Adrenal gland (tissue), 12 donors: ENCODE data around the gene LAMC3. TPM values are rescaled to one million over a fixed set of nuclear protein-coding genes. Genes with fewer than 3 reads are reported as not detected.

ENCODE experiments used
- DNase-seq, 7 donors: peaks; one replicate each; pipeline ENCODE4 v3.0.0-alpha.2; 2019 to 2020
- H3K27ac ChIP-seq, 5 donors: fragments of 200-600 bp; sonication (generic) in 4 of 5; 1 replicate in 3 of 5; 2 replicates in 2 of 5; pipeline versions ENCODE4 v1.5.1 to v1.8.0; 2016 to 2020; ENCODE audit warnings: mild to moderate bottlenecking in 1 of 5
- H3K27me3 ChIP-seq: fragments of 200-600 bp; 2 replicates; pipeline ENCODE4 v1.8.0; 2021
- H3K36me3 ChIP-seq, 2 donors: fragments of 200-600 bp; replicated peaks in 1 of 2; 1 replicate in 1 of 2; 2 replicates in 1 of 2; pipeline versions ENCODE4 v1.5.1 to v1.8.0; 2018 to 2022
- H3K4me1 ChIP-seq, 2 donors: fragments of 200-600 bp; replicated peaks in 1 of 2; 1 replicate in 1 of 2; 2 replicates in 1 of 2; pipeline versions ENCODE4 v1.5.1 to v1.8.0; 2018 to 2021
- H3K4me3 ChIP-seq, 4 donors: fragments of 200-600 bp; sonication (generic) in 3 of 4; one replicate each; pipeline ENCODE4 v1.5.1; 2016 to 2018
- H3K9me3 ChIP-seq, 3 donors: fragments of 200-600 bp; sonication (generic) in 1 of 3; replicated peaks in 1 of 3; 1 replicate in 2 of 3; 2 replicates in 1 of 3; pipeline versions ENCODE4 v1.5.1 to v1.8.0; 2016 to 2021
- CTCF ChIP-seq, 6 experiments: fragments of 450-650 bp in 4 of 6; fragments of 200-600 bp in 2 of 6; sonication (generic) in 1 of 6; IDR thresholded peaks; 1 replicate in 5 of 6; 2 replicates in 1 of 6; pipeline versions ENCODE4 v1.5.1 to v1.8.0; 2016 to 2021; ENCODE audit warnings: antibody characterized with exemption in 6 of 6, mild to moderate bottlenecking in 2 of 6, moderate library complexity in 1 of 6
- POLR2A ChIP-seq, 2 donors: fragments of 450-650 bp; IDR thresholded peaks; one replicate each; pipeline ENCODE4 v1.6.1; 2017; ENCODE audit warnings: antibody characterized with exemption in 2 of 2, mild to moderate bottlenecking in 2 of 2, moderate library complexity in 1 of 2
- WGBS, 4 donors: extraction: QIAGEN DNeasy Blood & Tissue Kit in 2 of 4; methylation state at CpG; one replicate each; pipeline versions ENCODE4 v1.1.5 to v1.1.7; 2013 to 2017; 5-methylcytosine and 5-hydroxymethylcytosine counted together
- intact Hi-C, 2 donors: fragments of 100-400 bp; cut with DNase I; formaldehyde crosslinking; loops; one replicate each; pipeline versions ENCODE4 v1.14.1 to v1.15.0; 2022 to 2023
- polyA plus RNA-seq, 3 donors: library from polyadenylated mRNA; stranded (reverse); fragments of 200-250 nt in 2 of 3; fragments of 350-450 nt in 1 of 3; fragmentation: Illumina TruSeq in 1 of 3; extraction: RNeasy Lipid Tissue Mini Kit (QIAGEN cat#74804) in 1 of 3; gene quantifications; one replicate each; pipeline ENCODE4 v1.2.3, GENCODE V29; 2013 to 2014
- total RNA-seq, 9 donors: library from RNA; depleted of rRNA in 4 of 9; stranded (reverse); fragments of >200 nt in 4 of 9; fragments of 120-200 nt in 1 of 9; fragmentation: NEBNext Ultra II Directional in 1 of 9; extraction: Animal tissue kit (Norgen Biotek cat#: 25700) in 1 of 9; gene quantifications; one replicate each; pipeline versions ENCODE4 v1.1.0 to v1.2.4, GENCODE V29; 2013 to 2023
- donor health status: healthy with polysubstance abuse.
- donor health status: Bipolar disorder and iron deficiency.
- donor health status: DM: yes; HTN: yes; CAD: no.
- donor health status: DM: no; HTN: no; CAD: no.
- donor health status: DM: no; HTN: no; CAD: no.
- donor health status: DM: yes; HTN: yes; CAD: no.

LAMC3 gene
- total and polyA plus RNA-seq, 12 donors, result 3.3 to 125 (median 49.7) TPM

GRCh38 chr9:130986356-130986965 is 22.5 kb upstream of the LAMC3 start:
- TF ChIP-seq POLR2A (IDR thresholded peaks at IDR 0.05) (no peak), CTCF (IDR thresholded peaks at IDR 0.05) (no peak)
- no peaks in the 10 kb centered on the region for H3K9me3 ChIP-seq
- no peak for DNase-seq
- intact Hi-C loops, result no loop called here
- H3K4me3 ChIP-seq, result no peak overlapping the region
- no peaks in the 10 kb centered on the region for H3K27me3 ChIP-seq
- no peak overlapping the region for H3K27ac ChIP-seq
- H3K4me1 ChIP-seq, result no peaks in the 10 kb centered on the region
- WGBS, 4 donors, result 69 to 75% (median 73%) methylated on average over 17 to 24 of the region's 24 CpGs
- no peaks in the 10 kb centered on the region for H3K36me3 ChIP-seq

- Histone ChIP-seq H3K36me3 (no peaks in the 10 kb centered on the region), H3K4me3 (no peak overlapping the region), H3K27ac (no peak overlapping the region), H3K9me3 (no peaks in the 10 kb centered on the region), H3K4me1 (no peaks in the 10 kb centered on the region), H3K27me3 (no peaks in the 10 kb centered on the region)
- 72 to 87% (median 80%) methylated on average over 7 of the region's 7 CpGs for WGBS, 4 donors
- intact Hi-C loops, result no loop called here
- DNase-seq, result no peak
- TF ChIP-seq POLR2A (IDR thresholded peaks at IDR 0.05) (no peak), CTCF (IDR thresholded peaks at IDR 0.05) (no peak)
These were observed 21.9 kb upstream of the LAMC3 start for GRCh38 chr9:130987054-130987453.

GRCh38 chr9:130987738-130988399 is 21.1 kb upstream of the LAMC3 start:
- no peak for DNase-seq
- no peaks in the 10 kb centered on the region for H3K27me3 ChIP-seq
- no peak overlapping the region for H3K27ac ChIP-seq
- WGBS, 4 donors, result 70 to 80% (median 76%) methylated on average over 10 of the region's 10 CpGs
- H3K4me3 ChIP-seq, result no peak overlapping the region
- H3K36me3 ChIP-seq, result no peaks in the 10 kb centered on the region
- H3K9me3 ChIP-seq, result no peaks in the 10 kb centered on the region
- TF ChIP-seq POLR2A (IDR thresholded peaks at IDR 0.05) (no peak), CTCF (IDR thresholded peaks at IDR 0.05) (no peak)
- intact Hi-C loops, result no loop called here
- H3K4me1 ChIP-seq, result no peaks in the 10 kb centered on the region

GRCh38 chr9:130988400-130988747 is 20.6 kb upstream of the LAMC3 start:
- Histone ChIP-seq H3K4me3 (no peak overlapping the region), H3K27me3 (no peaks in the 10 kb centered on the region), H3K4me1 (no peaks in the 10 kb centered on the region), H3K27ac (no peak overlapping the region), H3K9me3 (no peaks in the 10 kb centered on the region), H3K36me3 (no peaks in the 10 kb centered on the region)
- intact Hi-C loops, result no loop called here
- no peak for DNase-seq
- WGBS, 4 donors, result 73 to 98% (median 75%) methylated on average over 2 of the region's 2 CpGs
- TF ChIP-seq CTCF (IDR thresholded peaks at IDR 0.05) (no peak), POLR2A (IDR thresholded peaks at IDR 0.05) (no peak)
